HepG2 (cell line): Measurements from ENCODE around the gene PLAA. TPM values are rescaled to one million over a fixed set of nuclear protein-coding genes. Genes with fewer than 3 reads are reported as not detected.
A peak's percentile ranks its signal among the peaks of the same experiment; 100 is the strongest.

Experiments
- ATAC-seq: fragments of 200-7000 bp; cut with Tn5 transposase; 3 replicates; pipeline ENCODE4 v1.9.1; 2020; ENCODE audit warnings: mild to moderate bottlenecking, moderate library complexity
- BruUV-seq: library from RNA; stranded (reverse); fragments of 400-500 nt; replicated peaks from 2 replicates; lab custom pipeline; 2021; lab: Mats Ljungman, UMichigan
- CTCF ChIA-PET: fragments of 300-600 bp; formaldehyde crosslinking; extraction: SDS; loops from one replicate; lab custom pipeline; 2021; ENCODE audit warnings: low total read pairs, inconsistent platforms, low intra/inter-chr PET ratio; lab: Yijun Ruan, JAX
- POLR2A ChIA-PET: fragments of 350-600 bp; sonication (Branson Sonifier 250); formaldehyde crosslinking; loops from one replicate; lab custom pipeline; 2020; ENCODE audit warnings: antibody characterized with exemption, inconsistent platforms; lab: Yijun Ruan, JAX
- DNase-seq: peaks from one replicate; pipeline ENCODE4 v3.0.0-alpha.2; 2015; ENCODE audit warnings: low spot score
- FAIRE-seq: peaks from 3 replicates; lab custom pipeline; 2011; peaks lifted over from hg19 to GRCh38; lab: Jason Lieb, UNC
- H2AFZ ChIP-seq: one replicate; pipeline ENCODE4 v1.6.1; 2011; ENCODE audit warnings: low read length, inconsistent platforms
- H3K27ac ChIP-seq: fragments of 300-600 bp; 3 replicates; pipeline ENCODE4 v1.8.0; 2011; ENCODE audit warnings: mixed run types, mild to moderate bottlenecking, mixed read lengths, low read length, inconsistent platforms; ENCODE audit not compliant: insufficient read depth; ENCODE audit errors: extremely low read length
- H3K27me3 ChIP-seq, 2 experiments: fragments of 200-600 bp in 1 of 2; 2 replicates in 1 of 2; 3 replicates in 1 of 2; pipeline versions ENCODE4 v1.6.0 to v1.8.0; 2011; ENCODE audit warnings: low read length in 2 of 2, mild to moderate bottlenecking in 2 of 2, moderate library complexity in 2 of 2, inconsistent platforms in 1 of 2; ENCODE audit not compliant: insufficient read depth in 2 of 2, control insufficient read depth in 1 of 2
- H3K36me3 ChIP-seq, 2 experiments: fragments of 200-600 bp in 1 of 2; replicated peaks in 1 of 2; 2 replicates in 1 of 2; 3 replicates in 1 of 2; pipeline versions ENCODE4 v1.5.1 to v1.8.0; 2011; ENCODE audit warnings: low read length in 2 of 2, inconsistent platforms in 1 of 2; ENCODE audit not compliant: insufficient read depth in 2 of 2, control insufficient read depth in 1 of 2
- H3K4me1 ChIP-seq: 2 replicates; pipeline ENCODE4 v1.5.1; 2012; ENCODE audit warnings: low read length, inconsistent platforms; ENCODE audit not compliant: insufficient read depth
- H3K4me2 ChIP-seq: 2 replicates; pipeline ENCODE4 v1.6.0; 2011; ENCODE audit warnings: low read depth, low read length, inconsistent platforms
- H3K4me3 ChIP-seq, 3 experiments: fragments of 200-600 bp in 1 of 3; sonication (generic), shearing (Covaris generic) in 1 of 3; replicated peaks in 1 of 3; 2 replicates each; pipeline ENCODE4 v1.5.1; 2011 to 2016; ENCODE audit warnings: low read length in 3 of 3, inconsistent platforms in 2 of 3, low read depth in 2 of 3, mild to moderate bottlenecking in 2 of 3, control low read depth in 1 of 3, mixed read lengths in 1 of 3; ENCODE audit not compliant: insufficient read depth in 1 of 3
- H3K79me2 ChIP-seq: one replicate; pipeline ENCODE4 v1.6.1; 2011; ENCODE audit warnings: low read length, inconsistent platforms; ENCODE audit not compliant: insufficient read depth
- H3K9ac ChIP-seq: 2 replicates; pipeline ENCODE4 v1.6.0; 2011; ENCODE audit warnings: mild to moderate bottlenecking, low read depth, low read length, inconsistent platforms; ENCODE audit not compliant: insufficient read depth
- H3K9me3 ChIP-seq: 2 replicates; pipeline ENCODE4 v1.5.1; 2012; ENCODE audit warnings: mild to moderate bottlenecking, low read length
- H4K20me1 ChIP-seq: 2 replicates; pipeline ENCODE4 v1.6.0; 2011; ENCODE audit warnings: inconsistent platforms, mild to moderate bottlenecking, low read length, moderate library complexity; ENCODE audit not compliant: insufficient read depth
- CHCHD3 ChIP-seq: sonication (generic); formaldehyde crosslinking; IDR thresholded peaks from 2 replicates; pipeline ENCODE4 v1.8.0; 2022; ENCODE audit warnings: mild to moderate bottlenecking, missing genetic modification reagents, moderate library complexity
- FOXA3 ChIP-seq: IDR thresholded peaks from 2 replicates; pipeline ENCODE4 v1.6.1; 2016; ENCODE audit warnings: missing genetic modification reagents, missing compliant biosample characterization
- MBNL3 ChIP-seq: fragments of 250-450 bp; sonication (Bioruptor Pico); conservative IDR thresholded peaks from 2 replicates; pipeline ENCODE4 v1.8.0; 2022; ENCODE audit warnings: mild to moderate bottlenecking, inconsistent platforms
- MIER2 ChIP-seq: IDR thresholded peaks from 2 replicates; pipeline ENCODE4 v1.6.1; 2016; ENCODE audit warnings: missing biosample characterization, missing genetic modification reagents
- ZBTB1 ChIP-seq: sonication (generic); formaldehyde crosslinking; IDR thresholded peaks from 2 replicates; pipeline ENCODE4 v1.4.0; 2020; ENCODE audit warnings: missing genetic modification reagents, borderline replicate concordance
- ZC3H13 ChIP-seq: sonication (generic); formaldehyde crosslinking; IDR thresholded peaks from 2 replicates; pipeline ENCODE4 v1.8.1; 2023; ENCODE audit warnings: mild to moderate bottlenecking, missing genetic modification reagents, moderate library complexity
- ZNF121 ChIP-seq: sonication (generic); formaldehyde crosslinking; IDR thresholded peaks from 2 replicates; pipeline ENCODE4 v1.5.0; 2020; ENCODE audit warnings: mild to moderate bottlenecking, missing genetic modification reagents
- ZNF44 ChIP-seq: sonication (generic); formaldehyde crosslinking; IDR thresholded peaks from 2 replicates; pipeline ENCODE4 v1.5.1; 2020; ENCODE audit warnings: mild to moderate bottlenecking, missing genetic modification reagents
- ZNF761 ChIP-seq: sonication (generic); formaldehyde crosslinking; conservative IDR thresholded peaks from 2 replicates; pipeline ENCODE4 v1.4.0; 2020; ENCODE audit warnings: mild to moderate bottlenecking, missing genetic modification reagents
- ZNF782 ChIP-seq: sonication (generic); formaldehyde crosslinking; IDR thresholded peaks from 2 replicates; pipeline ENCODE4 v1.4.0; 2020; ENCODE audit warnings: missing genetic modification reagents, mild to moderate bottlenecking, borderline replicate concordance
- WGBS: methylation state at CpG from one replicate; pipeline ENCODE4 v1.1.6; 2017; ENCODE audit warnings: low lambda C conversion rate; 5-methylcytosine and 5-hydroxymethylcytosine counted together
- in situ Hi-C: cut with HindIII; loops from 2 replicates; pipeline ENCODE4 v1.10.0; 2017; ENCODE audit warnings: low pct_unique_long_range_greater_than_20kb; ENCODE audit not compliant: extremely low pct_ligation_motif_present
- intact Hi-C: fragments of 100-400 bp; cut with micrococcal nuclease; formaldehyde crosslinking; loops from one replicate; pipeline ENCODE4 v1.10.0; 2022; ENCODE audit not compliant: unreplicated experiment
- polyA plus RNA-seq, 8 experiments: library from polyadenylated mRNA; depleted of rRNA in 3 of 8; stranded (reverse) in 7 of 8; unstranded in 1 of 8; fragments of >200 nt; fragmentation: Illumina TruSeq in 4 of 8; extraction: Trizol in 4 of 8; gene quantifications; 2 replicates each; pipeline versions ENCODE4 v1.2.1 to v1.2.3, GENCODE V29; 2011 to 2016; ENCODE audit warnings: low read depth in 4 of 8, missing spikeins in 1 of 8, mixed read lengths in 1 of 8; ENCODE audit not compliant: insufficient read depth in 1 of 8
- total RNA-seq, 5 experiments: library from RNA; depleted of rRNA; stranded (reverse); fragments of >200 nt; fragmentation: Illumina TruSeq; extraction: Trizol; gene quantifications; 2 replicates each; pipeline ENCODE4 v1.2.3, GENCODE V29; 2016; ENCODE audit warnings: low read depth in 1 of 5
- TF ChIP-seq, protein P1 (sequence below): IDR thresholded peaks from 2 replicates; pipeline ENCODE4 v1.6.1; 2018; ENCODE audit warnings: missing genetic modification reagents
- TF ChIP-seq, protein P2 (sequence below): sonication (generic); formaldehyde crosslinking; IDR thresholded peaks from 2 replicates; pipeline ENCODE4 v1.4.0; 2020; ENCODE audit warnings: missing genetic modification reagents
- TF ChIP-seq, protein P3 (sequence below): sonication (generic); formaldehyde crosslinking; IDR thresholded peaks from 2 replicates; pipeline ENCODE4 v1.4.0; 2020; ENCODE audit warnings: mild to moderate bottlenecking, low read depth, missing genetic modification reagents
- TF ChIP-seq, protein P4 (sequence below): sonication (generic); formaldehyde crosslinking; IDR thresholded peaks from 2 replicates; pipeline ENCODE4 v1.4.0; 2020; ENCODE audit warnings: low read depth, missing genetic modification reagents

The PLAA gene
- total and polyA plus RNA-seq, 2 of the 13 experiments (the other 11 are each of a cell fraction or from before 2014, with no cell fraction given) = 5.8 to 22.9 TPM

DNA sequence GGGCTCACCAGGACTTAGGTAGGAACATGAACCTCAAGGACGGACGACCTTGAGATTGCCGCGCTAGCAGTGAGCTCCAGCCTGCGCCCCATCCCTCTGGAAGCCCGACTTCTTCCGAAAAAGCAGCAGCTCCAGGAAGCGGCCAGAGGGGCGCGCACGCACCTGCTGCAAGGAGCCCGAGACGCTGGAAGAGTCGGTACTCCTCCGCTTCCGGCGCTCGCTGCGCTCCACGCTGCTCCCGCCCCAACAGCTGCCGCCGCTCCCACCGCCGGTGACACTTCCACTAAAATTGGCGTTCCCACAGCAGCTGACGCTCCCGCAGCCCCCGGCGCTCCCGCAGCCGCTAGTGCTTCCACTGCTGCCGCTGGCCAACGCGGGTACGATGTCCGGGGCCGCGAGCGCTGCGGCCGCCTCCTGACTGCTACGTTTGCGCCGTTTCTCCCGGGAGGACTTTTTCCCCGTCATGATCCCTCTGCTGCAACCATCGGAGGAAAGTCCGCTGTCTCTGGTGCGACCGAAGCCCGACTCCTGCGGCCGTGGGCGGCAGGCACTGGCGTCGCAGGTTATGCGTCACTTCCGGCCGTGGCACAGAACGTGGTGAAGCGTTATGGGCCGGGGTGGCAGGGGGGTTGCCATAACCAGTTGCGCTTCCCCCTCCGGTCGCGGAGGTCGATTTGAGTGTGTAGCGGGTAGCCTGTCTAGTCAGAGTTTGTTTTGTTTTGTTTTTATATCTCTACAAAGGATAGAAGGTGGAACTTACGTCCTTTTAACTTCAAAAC lies 54.6 kb downstream of the PLAA start, which contains the start of gene CAAP1:
CAAP1 (minus strand) TSS at position 552 of the 779 bp plus-strand sequence; CDS start at position 465, 87 bp downstream.
- ChIA-PET POLR2A (interaction anchor here (0.5 to 2.9 kb wide), 7 partner anchors 9 to 675 kb away, joined by 3 to 24 read pairs (median 5); partner anchors contain the start of genes IFT74 and PLAA), CTCF (no interaction called here)
- H3K27me3 ChIP-seq = no peaks in the 10 kb centered on the region; a peak in 1 of 5 replicates
- DNase-seq (peak; percentile 89), ATAC-seq (peak; percentile 96), FAIRE-seq (peak; percentile 60)
- H3K4me2 ChIP-seq = peak within 1 kb of the TSS; percentile 92
- H3K4me1 ChIP-seq = peaks cover 24% of the 10 kb centered on the region
- H3K9me3 ChIP-seq = peaks cover 10% of the 10 kb centered on the region
- peaks cover 5% of the 10 kb centered on the region; the same call in 1 of the 2 replicates for H4K20me1 ChIP-seq
- peak within 1 kb of the TSS; percentile 74 for H2AFZ ChIP-seq
- peak within 1 kb of the TSS; percentile 99 for H3K9ac ChIP-seq
- BruUV-seq = no TSS peak
- peak within 1 kb of the TSS; percentile 100 for H3K27ac ChIP-seq
- H3K36me3 ChIP-seq = no peaks in the 10 kb centered on the region
- intact Hi-C loops (loop anchor here (1.0 to 5.0 kb wide), 3 partner anchors 55 to 385 kb away; partner anchors contain the start of gene PLAA), in situ Hi-C loops (no loop called here)
- H3K79me2 ChIP-seq = peaks cover 43% of the 10 kb centered on the region
- H3K4me3 ChIP-seq = peak within 1 kb of the TSS; percentile 95 to 100 (median 100)
- 1% methylated on average over 19 of the region's 70 CpGs for WGBS
- TF ChIP-seq, protein P1, sequence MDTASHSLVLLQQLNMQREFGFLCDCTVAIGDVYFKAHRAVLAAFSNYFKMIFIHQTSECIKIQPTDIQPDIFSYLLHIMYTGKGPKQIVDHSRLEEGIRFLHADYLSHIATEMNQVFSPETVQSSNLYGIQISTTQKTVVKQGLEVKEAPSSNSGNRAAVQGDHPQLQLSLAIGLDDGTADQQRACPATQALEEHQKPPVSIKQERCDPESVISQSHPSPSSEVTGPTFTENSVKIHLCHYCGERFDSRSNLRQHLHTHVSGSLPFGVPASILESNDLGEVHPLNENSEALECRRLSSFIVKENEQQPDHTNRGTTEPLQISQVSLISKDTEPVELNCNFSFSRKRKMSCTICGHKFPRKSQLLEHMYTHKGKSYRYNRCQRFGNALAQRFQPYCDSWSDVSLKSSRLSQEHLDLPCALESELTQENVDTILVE = peak; percentile 94
- TF ChIP-seq CHCHD3 (CRISPR knock-in tag) (no peak), ZBTB1 (CRISPR knock-in tag) (no peak), ZNF761 (CRISPR knock-in tag) (no peak; the same call in 1 of the 2 replicates), MIER2 (CRISPR knock-in tag) (0 out of 2 replicates have a peak, but pooled peaks have one; percentile 21), ZNF44 (CRISPR knock-in tag) (peak; percentile 97), MBNL3 (CRISPR knock-in tag) (no peak), ZNF782 (CRISPR knock-in tag) (peak; percentile 65; the same call in 1 of the 2 replicates), FOXA3 (CRISPR knock-in tag) (peak; percentile 40), ZC3H13 (CRISPR knock-in tag) (peak; percentile 84), ZNF121 (CRISPR knock-in tag) (peak; percentile 46)
- TF ChIP-seq, protein P2, sequence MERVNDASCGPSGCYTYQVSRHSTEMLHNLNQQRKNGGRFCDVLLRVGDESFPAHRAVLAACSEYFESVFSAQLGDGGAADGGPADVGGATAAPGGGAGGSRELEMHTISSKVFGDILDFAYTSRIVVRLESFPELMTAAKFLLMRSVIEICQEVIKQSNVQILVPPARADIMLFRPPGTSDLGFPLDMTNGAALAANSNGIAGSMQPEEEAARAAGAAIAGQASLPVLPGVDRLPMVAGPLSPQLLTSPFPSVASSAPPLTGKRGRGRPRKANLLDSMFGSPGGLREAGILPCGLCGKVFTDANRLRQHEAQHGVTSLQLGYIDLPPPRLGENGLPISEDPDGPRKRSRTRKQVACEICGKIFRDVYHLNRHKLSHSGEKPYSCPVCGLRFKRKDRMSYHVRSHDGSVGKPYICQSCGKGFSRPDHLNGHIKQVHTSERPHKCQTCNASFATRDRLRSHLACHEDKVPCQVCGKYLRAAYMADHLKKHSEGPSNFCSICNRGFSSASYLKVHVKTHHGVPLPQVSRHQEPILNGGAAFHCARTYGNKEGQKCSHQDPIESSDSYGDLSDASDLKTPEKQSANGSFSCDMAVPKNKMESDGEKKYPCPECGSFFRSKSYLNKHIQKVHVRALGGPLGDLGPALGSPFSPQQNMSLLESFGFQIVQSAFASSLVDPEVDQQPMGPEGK (CRISPR knock-in tag) = peak; percentile 87
- TF ChIP-seq, protein P3, sequence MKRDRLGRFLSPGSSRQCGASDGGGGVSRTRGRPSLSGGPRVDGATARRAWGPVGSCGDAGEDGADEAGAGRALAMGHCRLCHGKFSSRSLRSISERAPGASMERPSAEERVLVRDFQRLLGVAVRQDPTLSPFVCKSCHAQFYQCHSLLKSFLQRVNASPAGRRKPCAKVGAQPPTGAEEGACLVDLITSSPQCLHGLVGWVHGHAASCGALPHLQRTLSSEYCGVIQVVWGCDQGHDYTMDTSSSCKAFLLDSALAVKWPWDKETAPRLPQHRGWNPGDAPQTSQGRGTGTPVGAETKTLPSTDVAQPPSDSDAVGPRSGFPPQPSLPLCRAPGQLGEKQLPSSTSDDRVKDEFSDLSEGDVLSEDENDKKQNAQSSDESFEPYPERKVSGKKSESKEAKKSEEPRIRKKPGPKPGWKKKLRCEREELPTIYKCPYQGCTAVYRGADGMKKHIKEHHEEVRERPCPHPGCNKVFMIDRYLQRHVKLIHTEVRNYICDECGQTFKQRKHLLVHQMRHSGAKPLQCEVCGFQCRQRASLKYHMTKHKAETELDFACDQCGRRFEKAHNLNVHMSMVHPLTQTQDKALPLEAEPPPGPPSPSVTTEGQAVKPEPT (CRISPR knock-in tag) = no peak
- TF ChIP-seq, protein P4, sequence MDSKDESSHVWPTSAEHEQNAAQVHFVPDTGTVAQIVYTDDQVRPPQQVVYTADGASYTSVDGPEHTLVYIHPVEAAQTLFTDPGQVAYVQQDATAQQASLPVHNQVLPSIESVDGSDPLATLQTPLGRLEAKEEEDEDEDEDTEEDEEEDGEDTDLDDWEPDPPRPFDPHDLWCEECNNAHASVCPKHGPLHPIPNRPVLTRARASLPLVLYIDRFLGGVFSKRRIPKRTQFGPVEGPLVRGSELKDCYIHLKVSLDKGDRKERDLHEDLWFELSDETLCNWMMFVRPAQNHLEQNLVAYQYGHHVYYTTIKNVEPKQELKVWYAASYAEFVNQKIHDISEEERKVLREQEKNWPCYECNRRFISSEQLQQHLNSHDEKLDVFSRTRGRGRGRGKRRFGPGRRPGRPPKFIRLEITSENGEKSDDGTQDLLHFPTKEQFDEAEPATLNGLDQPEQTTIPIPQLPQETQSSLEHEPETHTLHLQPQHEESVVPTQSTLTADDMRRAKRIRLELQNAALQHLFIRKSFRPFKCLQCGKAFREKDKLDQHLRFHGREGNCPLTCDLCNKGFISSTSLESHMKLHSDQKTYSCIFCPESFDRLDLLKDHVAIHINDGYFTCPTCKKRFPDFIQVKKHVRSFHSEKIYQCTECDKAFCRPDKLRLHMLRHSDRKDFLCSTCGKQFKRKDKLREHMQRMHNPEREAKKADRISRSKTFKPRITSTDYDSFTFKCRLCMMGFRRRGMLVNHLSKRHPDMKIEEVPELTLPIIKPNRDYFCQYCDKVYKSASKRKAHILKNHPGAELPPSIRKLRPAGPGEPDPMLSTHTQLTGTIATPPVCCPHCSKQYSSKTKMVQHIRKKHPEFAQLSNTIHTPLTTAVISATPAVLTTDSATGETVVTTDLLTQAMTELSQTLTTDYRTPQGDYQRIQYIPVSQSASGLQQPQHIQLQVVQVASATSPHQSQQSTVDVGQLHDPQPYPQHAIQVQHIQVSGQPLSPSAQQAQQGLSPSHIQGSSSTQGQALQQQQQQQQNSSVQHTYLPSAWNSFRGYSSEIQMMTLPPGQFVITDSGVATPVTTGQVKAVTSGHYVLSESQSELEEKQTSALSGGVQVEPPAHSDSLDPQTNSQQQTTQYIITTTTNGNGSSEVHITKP = no peak; the same call in 1 of the 2 replicates
